ENCODE measurements around the gene PKNOX2.

The PKNOX2 gene

GRCh38 chr11:125201525-125202141 is 37.1 kb downstream of the PKNOX2 start:
- no peak overlapping the region for H3K4me3 ChIP-seq (ENCODE audit: low read depth, low read length)
- DNase-seq (ENCODE audit: low read depth): peak; percentile 82
- peak; percentile 33; the same call in 1 of the 2 replicates for TF ChIP-seq CTCF (IDR thresholded peaks at IDR 0.05; ENCODE audit: control insufficient read depth, extremely low read depth, insufficient read depth)

DNA sequence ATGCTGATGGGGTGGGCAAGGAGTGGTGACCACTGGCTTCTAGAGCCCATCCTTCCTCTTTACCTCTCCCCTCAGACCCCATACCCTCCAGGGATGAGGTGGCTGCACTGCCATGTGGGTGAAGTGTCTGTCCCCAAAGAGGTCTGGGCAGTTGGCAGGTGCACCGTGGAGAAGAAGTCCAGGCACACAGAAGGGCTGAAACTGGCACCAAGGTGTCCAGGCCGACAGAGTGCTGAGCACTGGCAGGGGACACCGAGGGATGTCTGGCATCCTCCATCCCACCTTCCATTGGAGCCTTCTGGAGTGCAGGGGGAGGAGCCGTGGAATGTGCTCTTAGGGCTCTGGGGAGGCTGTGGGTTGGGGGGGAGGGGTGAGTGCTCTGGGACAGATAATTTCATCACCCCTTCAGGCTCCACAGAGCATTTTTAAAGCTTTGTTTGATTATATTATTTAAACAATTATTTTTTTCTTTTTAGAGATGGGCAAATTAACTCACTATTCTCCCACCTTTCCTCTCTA is 37.9 kb downstream of the PKNOX2 start:
- H3K4me3 ChIP-seq (ENCODE audit: low read depth, low read length): no peak overlapping the region
- TF ChIP-seq CTCF (IDR thresholded peaks at IDR 0.05; ENCODE audit: control insufficient read depth, extremely low read depth, insufficient read depth): no peak
- DNase-seq (ENCODE audit: low read depth): no peak

DNA sequence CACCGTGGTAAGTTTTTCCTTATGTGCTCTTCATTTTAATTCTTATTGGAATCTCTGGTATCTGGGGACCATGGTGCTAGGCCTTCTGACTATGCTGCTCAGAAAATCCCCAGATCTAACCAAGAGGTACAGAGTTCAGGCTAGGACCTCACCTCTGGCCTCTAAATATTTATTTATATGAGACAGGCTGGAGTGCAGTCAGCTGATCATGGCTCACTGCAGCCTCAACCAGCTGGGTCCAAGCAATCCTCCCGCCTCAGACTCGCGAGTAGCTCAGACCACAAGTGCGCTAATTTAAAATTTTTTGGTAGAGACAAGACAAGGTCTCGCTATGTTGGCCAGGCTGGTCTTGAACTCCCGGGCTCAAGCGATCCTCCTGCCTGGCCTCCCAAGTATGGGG is 38.4 kb downstream of the PKNOX2 start:
- TF ChIP-seq CTCF (IDR thresholded peaks at IDR 0.05; ENCODE audit: control insufficient read depth, extremely low read depth, insufficient read depth): no peak
- DNase-seq (ENCODE audit: low read depth): no peak
- H3K4me3 ChIP-seq (ENCODE audit: low read depth, low read length): no peak overlapping the region

DNA sequence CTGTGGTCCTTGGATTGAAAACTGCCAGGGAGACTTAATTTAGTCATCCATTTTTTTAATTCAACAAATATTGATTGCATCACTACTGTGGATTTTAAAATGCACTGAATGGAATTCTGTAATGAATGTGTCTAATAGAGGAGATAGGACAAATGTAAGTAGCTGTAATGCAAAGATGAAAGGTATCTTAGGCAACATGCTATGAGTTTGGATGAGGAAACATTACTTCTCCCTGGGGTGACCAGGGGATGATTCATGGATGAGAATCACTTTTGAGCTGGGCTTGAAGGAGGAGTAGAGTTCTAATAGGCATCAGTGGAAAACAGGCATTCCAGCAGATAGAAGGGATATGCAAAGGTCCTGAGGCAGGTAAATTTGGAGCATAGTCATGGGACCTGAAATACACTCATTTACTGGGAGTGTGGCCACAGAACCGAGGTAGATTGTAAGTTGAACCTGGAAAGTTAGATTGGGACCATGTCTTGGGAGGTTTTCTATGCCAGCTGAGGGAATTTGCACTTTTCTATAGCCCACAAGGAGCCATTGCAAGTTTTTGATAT is 43.4 kb downstream of the PKNOX2 start:
- DNase-seq (ENCODE audit: low read depth): no peak
- no peak overlapping the region for H3K4me3 ChIP-seq (ENCODE audit: low read depth, low read length)
- no peak for TF ChIP-seq CTCF (IDR thresholded peaks at IDR 0.05; ENCODE audit: control insufficient read depth, extremely low read depth, insufficient read depth)

- TF ChIP-seq CTCF (IDR thresholded peaks at IDR 0.05; ENCODE audit: control insufficient read depth, extremely low read depth, insufficient read depth): no peak
- no peak for DNase-seq (ENCODE audit: low read depth)
- H3K4me3 ChIP-seq (ENCODE audit: low read depth, low read length): no peak overlapping the region
Observed at GRCh38 chr11:125210066-125210465, 45.5 kb downstream of the PKNOX2 start.

DNA sequence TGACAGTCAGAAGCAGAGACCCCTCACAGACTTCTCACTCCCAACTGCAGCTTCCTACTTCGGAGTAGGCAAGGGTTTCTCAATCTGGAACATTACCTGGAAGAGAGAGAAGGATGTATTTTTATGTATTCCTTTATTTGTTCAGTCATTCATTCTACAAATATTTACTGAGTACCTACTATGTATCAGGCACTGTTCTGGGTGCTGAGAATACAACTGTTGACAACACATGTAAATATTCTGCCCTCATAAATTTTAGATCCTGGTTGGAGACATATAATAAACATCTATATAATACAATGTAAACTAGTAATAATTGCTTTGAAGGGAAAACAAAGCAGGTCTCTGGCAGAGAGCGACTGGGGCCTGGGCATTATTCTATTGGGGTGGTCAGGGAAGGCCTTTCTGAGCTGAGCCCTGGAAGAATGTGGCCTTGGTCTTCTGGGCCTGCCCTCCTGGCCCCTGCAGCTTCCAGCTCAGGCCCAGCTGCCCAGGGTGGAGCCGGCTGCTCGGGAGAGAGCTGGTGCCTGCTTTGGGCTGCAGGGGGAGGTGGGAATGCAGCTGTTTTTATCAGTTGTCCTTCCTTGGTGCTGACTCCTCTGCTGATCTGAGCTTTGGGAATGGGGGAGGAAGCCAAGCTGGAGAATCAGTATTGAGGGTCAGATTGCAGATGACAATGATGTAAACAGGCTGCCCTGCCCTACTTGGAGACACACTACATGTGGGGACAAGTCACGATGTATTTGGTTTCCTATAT is 46.8 kb downstream of the PKNOX2 start:
- peak; percentile 91 for DNase-seq (ENCODE audit: low read depth)
- no peak for TF ChIP-seq CTCF (IDR thresholded peaks at IDR 0.05; ENCODE audit: control insufficient read depth, extremely low read depth, insufficient read depth)

More for the DNA sequence above, 46.8 kb downstream of the PKNOX2 start:
- H3K4me3 ChIP-seq (ENCODE audit: low read depth, low read length): no peak overlapping the region
